Naive B cell (primary cell): ENCODE measurements around the gene GUCA2A. TPM values are rescaled to one million over a fixed set of nuclear protein-coding genes. Genes with fewer than 3 reads are reported as not detected.

Source experiments
- ATAC-seq, 2 donors: fragments of 150-1000 bp; cut with Tn5 transposase; 2 replicates each; pipeline ENCODE4 v1.10.0; 2021; ENCODE audit warnings: low read depth in 2 of 2, mild to moderate bottlenecking in 2 of 2, moderate library complexity in 2 of 2
- DNase-seq: peaks from one replicate; pipeline ENCODE4 v3.0.0; 2022
- H3K27ac Mint-ChIP-seq, 6 donors: one replicate each; pipeline ENCODE4 v1.8.0; 2020 to 2022; ENCODE audit warnings: mild to moderate bottlenecking in 6 of 6, mixed read lengths in 6 of 6, moderate library complexity in 5 of 6, inconsistent platforms in 2 of 6
- H3K27me3 Mint-ChIP-seq, 3 donors: one replicate each; pipeline ENCODE4 v1.8.0; 2021 to 2022; ENCODE audit warnings: mixed read lengths in 3 of 3, mild to moderate bottlenecking in 1 of 3
- H3K36me3 Mint-ChIP-seq, 2 donors: one replicate each; pipeline ENCODE4 v1.8.0; 2020 to 2022; ENCODE audit warnings: mixed read lengths in 2 of 2, inconsistent platforms in 1 of 2, mild to moderate bottlenecking in 1 of 2
- H3K4me1 Mint-ChIP-seq, 3 donors: one replicate each; pipeline ENCODE4 v1.8.0; 2020 to 2022; ENCODE audit warnings: mixed read lengths in 3 of 3, inconsistent platforms in 1 of 3, mild to moderate bottlenecking in 1 of 3, moderate library complexity in 1 of 3
- H3K4me3 Mint-ChIP-seq, 8 donors: one replicate each; pipeline ENCODE4 v1.8.0; 2020 to 2022; ENCODE audit warnings: mild to moderate bottlenecking in 8 of 8, mixed read lengths in 8 of 8, moderate library complexity in 8 of 8, inconsistent platforms in 2 of 8
- H3K9me3 Mint-ChIP-seq, 7 donors: one replicate each; pipeline ENCODE4 v1.8.0; 2020 to 2022; ENCODE audit warnings: mixed read lengths in 7 of 7, mild to moderate bottlenecking in 5 of 7, inconsistent platforms in 2 of 7, moderate library complexity in 1 of 7
- polyA plus RNA-seq, 6 donors: library from polyadenylated mRNA; unstranded; fragments of 300-500 nt; fragmentation: Illumina TruSeq; gene quantifications; one replicate each; pipeline ENCODE4 v1.2.3, GENCODE V29; 2021; ENCODE audit warnings: low read depth in 6 of 6

GUCA2A gene
- polyA plus RNA-seq, 6 donors from 2014 or later: not detected

- Mint-ChIP-seq H3K4me3 (no peak overlapping the region), H3K4me1 (no peaks in the 10 kb centered on the region), H3K36me3 (no peaks in the 10 kb centered on the region), H3K9me3 (peaks cover 0 to 2% (median 0%) of the 10 kb centered on the region in 7 donors), H3K27me3 (peaks cover 9 to 32% (median 13%) of the 10 kb centered on the region in 3 donors), H3K27ac (no peak overlapping the region)
- ATAC-seq (no peak), DNase-seq (no peak)
Measured at GRCh38 chr1:42130061-42130660, 34.4 kb downstream of the GUCA2A start.

GRCh38 chr1:42128964-42129363 lies 35.6 kb downstream of the GUCA2A start:
- Mint-ChIP-seq H3K4me3 (no peak overlapping the region), H3K36me3 (no peaks in the 10 kb centered on the region), H3K4me1 (no peaks in the 10 kb centered on the region), H3K27ac (no peak overlapping the region), H3K27me3 (peaks cover 9 to 35% (median 13%) of the 10 kb centered on the region in 3 donors), H3K9me3 (peaks cover 0 to 6% (median 0%) of the 10 kb centered on the region in 7 donors)
- no peak for DNase-seq
- no peak for ATAC-seq

GRCh38 chr1:42128499-42128898 lies 36.0 kb downstream of the GUCA2A start:
- H3K36me3 Mint-ChIP-seq: no peaks in the 10 kb centered on the region
- H3K27ac Mint-ChIP-seq: no peak overlapping the region
- no peak for DNase-seq
- no peaks in the 10 kb centered on the region for H3K4me1 Mint-ChIP-seq
- peaks cover 9 to 39% (median 13%) of the 10 kb centered on the region in 3 donors for H3K27me3 Mint-ChIP-seq
- H3K4me3 Mint-ChIP-seq: no peak overlapping the region
- peaks cover 0 to 6% (median 0%) of the 10 kb centered on the region in 7 donors for H3K9me3 Mint-ChIP-seq
- ATAC-seq: no peak

GRCh38 chr1:42127767-42128166 lies 36.8 kb downstream of the GUCA2A start:
- peaks cover 0 to 12% (median 2%) of the 10 kb centered on the region in 7 donors for H3K9me3 Mint-ChIP-seq
- no peaks in the 10 kb centered on the region for H3K36me3 Mint-ChIP-seq
- peaks cover 9 to 41% (median 13%) of the 10 kb centered on the region in 3 donors for H3K27me3 Mint-ChIP-seq
- H3K27ac Mint-ChIP-seq: no peak overlapping the region
- no peak overlapping the region for H3K4me3 Mint-ChIP-seq
- no peak for DNase-seq
- no peak for ATAC-seq
- H3K4me1 Mint-ChIP-seq: no peaks in the 10 kb centered on the region

- DNase-seq: no peak
- no peak for ATAC-seq
- Mint-ChIP-seq H3K9me3 (peaks cover 0 to 26% (median 4%) of the 10 kb centered on the region in 7 donors), H3K4me3 (no peak overlapping the region), H3K27me3 (peaks cover 9 to 47% (median 13%) of the 10 kb centered on the region in 3 donors), H3K27ac (no peak overlapping the region), H3K4me1 (no peaks in the 10 kb centered on the region), H3K36me3 (peaks cover 0 to 5% of the 10 kb centered on the region in 2 donors)
Measured at GRCh38 chr1:42125552-42125951, 39.0 kb downstream of the GUCA2A start.

GRCh38 chr1:42122408-42122807 lies 42.1 kb downstream of the GUCA2A start:
- DNase-seq: no peak
- no peak overlapping the region for H3K27ac Mint-ChIP-seq
- H3K4me3 Mint-ChIP-seq: no peak overlapping the region
- H3K27me3 Mint-ChIP-seq: peaks cover 3 to 28% (median 6%) of the 10 kb centered on the region in 3 donors
- H3K4me1 Mint-ChIP-seq: no peaks in the 10 kb centered on the region
- H3K36me3 Mint-ChIP-seq: peaks cover 0 to 5% of the 10 kb centered on the region in 2 donors
- H3K9me3 Mint-ChIP-seq: peaks cover 0 to 26% (median 4%) of the 10 kb centered on the region in 7 donors
- ATAC-seq: no peak

- H3K36me3 Mint-ChIP-seq: peaks cover 0 to 5% of the 10 kb centered on the region in 2 donors
- ATAC-seq: no peak
Measured at GRCh38 chr1:42118125-42118524, 46.4 kb downstream of the GUCA2A start.

GRCh38 chr1:42117214-42117613 lies 47.3 kb downstream of the GUCA2A start:
- H3K27ac Mint-ChIP-seq: no peak overlapping the region
- peaks cover 26 to 33% (median 33%) of the 10 kb centered on the region in 3 donors for H3K27me3 Mint-ChIP-seq
- H3K4me3 Mint-ChIP-seq: no peak overlapping the region
- H3K36me3 Mint-ChIP-seq: peaks cover 0 to 5% of the 10 kb centered on the region in 2 donors
- peaks cover 0 to 8% (median 2%) of the 10 kb centered on the region in 7 donors for H3K9me3 Mint-ChIP-seq
- ATAC-seq (no peak), DNase-seq (no peak)
- H3K4me1 Mint-ChIP-seq: no peaks in the 10 kb centered on the region

More at GRCh38 chr1:42118125-42118524, 46.4 kb downstream of the GUCA2A start:
- H3K4me1 Mint-ChIP-seq: no peaks in the 10 kb centered on the region
- peaks cover 0 to 17% (median 3%) of the 10 kb centered on the region in 7 donors for H3K9me3 Mint-ChIP-seq
- H3K27me3 Mint-ChIP-seq: peaks cover 21 to 30% (median 25%) of the 10 kb centered on the region in 3 donors
- no peak overlapping the region for H3K4me3 Mint-ChIP-seq
- no peak overlapping the region for H3K27ac Mint-ChIP-seq
- DNase-seq: no peak

GRCh38 chr1:42114229-42114628 lies 50.3 kb downstream of the GUCA2A start:
- Mint-ChIP-seq H3K4me3 (no peak overlapping the region), H3K4me1 (no peaks in the 10 kb centered on the region), H3K27me3 (peaks cover 31 to 52% (median 44%) of the 10 kb centered on the region in 3 donors), H3K36me3 (no peaks in the 10 kb centered on the region), H3K27ac (no peak overlapping the region), H3K9me3 (peaks cover 0 to 4% (median 0%) of the 10 kb centered on the region in 7 donors)
- no peak for DNase-seq
- ATAC-seq: no peak

Other genes with a start within 250 kb of the GUCA2A start
- gene HIVEP3, start 245.8 kb downstream of the GUCA2A start, polyA plus RNA-seq: 1 to 10 TPM in 4 of 6 donors, under 1 TPM in 2; 0.83 to 2.1 (median 1.3) TPM
- gene GUCA2B, start 11.3 kb downstream of the GUCA2A start, polyA plus RNA-seq: not detected
- gene FOXJ3, start 170.5 kb upstream of the GUCA2A start, polyA plus RNA-seq: 10 to 100 TPM; 19.8 to 46.0 (median 36.4) TPM
- under 1 TPM in 2 of 6 donors, not detected in 4; 0.15 to 0.19 TPM for gene RIMKLA, start 216.0 kb upstream of the GUCA2A start, polyA plus RNA-seq